GM19240 (cell line): ENCODE measurements around the gene FBRSL1.

Experiments
- DNase-seq: peaks from one replicate; pipeline ENCODE4 v3.0.0; 2011; ENCODE audit warnings: low spot score; ENCODE audit not compliant: insufficient read length

Gene FBRSL1

GRCh38 chr12:132495629-132496357 lies 5.8 kb downstream of the FBRSL1 start:
- DNase-seq: no peak

DNA sequence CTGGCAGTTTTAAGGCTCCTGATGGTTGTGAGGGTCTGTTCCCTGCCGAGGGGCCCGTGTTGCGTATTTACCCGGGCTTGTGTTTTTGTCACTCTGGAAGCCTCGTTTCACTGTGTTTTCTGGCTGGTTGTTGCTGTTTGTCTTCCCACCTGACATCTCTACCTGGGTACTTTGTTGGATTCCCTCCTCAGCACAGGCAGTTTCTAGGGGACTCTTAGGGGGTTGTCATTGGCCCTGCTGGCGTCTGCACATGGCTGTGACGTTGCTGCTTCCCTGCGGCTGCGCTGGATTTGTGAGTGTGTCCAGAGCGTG lies 6.4 kb downstream of the FBRSL1 start:
- no peak for DNase-seq

DNA sequence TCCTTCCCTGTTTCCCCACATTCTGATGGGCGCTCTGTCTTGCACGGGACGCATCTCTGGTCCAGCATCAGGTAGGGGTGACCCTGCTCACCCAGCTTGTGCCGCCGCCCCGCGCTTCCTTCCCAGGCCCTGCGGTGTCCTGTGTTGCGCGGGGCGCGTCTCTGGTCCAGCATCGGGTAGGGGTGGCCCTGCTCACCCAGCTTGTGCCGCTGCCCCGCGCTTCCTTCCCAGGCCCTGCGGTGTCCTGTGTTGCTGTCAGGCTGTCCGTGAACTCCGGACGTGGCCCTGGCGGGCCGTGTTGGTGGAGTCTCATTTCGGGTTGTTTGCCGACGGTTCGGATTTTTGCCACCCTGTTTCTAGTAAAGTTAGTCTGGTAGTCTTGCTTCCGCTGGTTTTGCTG lies 6.8 kb downstream of the FBRSL1 start:
- DNase-seq: no peak

DNA sequence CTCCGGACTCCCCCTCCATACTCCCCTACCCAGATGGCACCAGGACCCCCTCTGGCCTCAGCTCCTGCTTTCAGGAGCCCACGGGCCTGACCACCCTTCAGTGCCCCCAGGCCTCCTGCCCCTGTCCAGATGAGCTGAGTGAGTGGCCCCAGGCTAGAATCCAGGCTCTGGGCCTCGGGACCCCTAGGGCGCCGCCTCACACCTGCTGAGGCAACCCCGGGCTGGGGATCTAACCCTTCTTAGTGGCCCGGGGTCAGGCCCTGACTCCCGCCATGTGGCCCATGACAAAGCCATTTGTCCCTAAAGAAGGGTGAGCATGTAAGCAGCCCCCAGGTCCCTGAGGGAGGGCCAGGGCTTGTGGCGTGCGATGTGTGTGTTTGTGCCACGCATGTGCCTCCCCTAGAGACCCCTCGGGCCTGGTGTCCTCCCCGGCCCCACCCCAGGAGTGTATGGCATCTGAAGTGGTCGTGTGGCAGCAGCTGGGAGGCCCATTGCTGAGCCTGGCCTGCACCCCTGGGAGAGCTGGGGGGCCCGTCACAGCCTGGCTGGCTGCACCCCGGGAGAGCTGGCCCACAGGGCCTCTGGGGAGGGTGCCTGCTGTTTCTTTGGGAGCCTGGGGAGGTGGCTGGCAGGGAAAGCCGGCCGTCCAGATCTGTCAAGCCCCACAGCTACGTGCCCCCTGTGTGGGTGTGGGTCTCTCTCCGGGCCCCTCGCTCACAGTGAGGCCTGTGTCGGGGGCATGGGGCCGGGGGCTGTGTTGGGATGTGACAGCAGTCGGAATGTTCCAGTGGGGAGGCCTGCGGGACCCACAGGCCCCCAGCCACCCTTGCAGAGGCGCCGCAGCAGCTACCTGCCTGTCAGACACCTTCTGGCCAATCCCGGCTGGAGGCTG lies 7.8 kb downstream of the FBRSL1 start:
- no peak for DNase-seq

DNA sequence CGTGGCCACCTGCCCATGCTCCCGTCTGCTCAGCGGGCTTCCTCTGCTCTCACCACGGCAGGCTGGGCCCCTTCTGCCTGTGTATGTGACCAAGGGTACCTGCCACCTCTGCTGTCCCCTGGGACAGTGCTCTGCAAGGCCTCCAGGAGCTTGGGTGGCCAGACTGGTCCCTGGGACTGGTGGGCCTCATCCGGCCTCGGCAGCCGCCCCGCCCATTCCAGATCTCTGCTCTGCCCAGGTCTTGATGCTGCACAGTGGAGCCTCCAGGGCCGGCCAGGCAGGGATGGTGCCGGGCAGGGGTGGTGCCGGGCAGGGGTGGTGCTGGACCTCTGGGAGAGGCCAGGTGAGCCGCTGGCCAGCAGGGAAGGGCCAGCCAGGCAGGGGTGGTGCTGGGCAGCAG lies 9.0 kb downstream of the FBRSL1 start:
- DNase-seq: no peak

- DNase-seq: no peak
These were observed 10.3 kb downstream of the FBRSL1 start for GRCh38 chr12:132500142-132500855.

GRCh38 chr12:132500856-132501180 lies 10.9 kb downstream of the FBRSL1 start:
- no peak for DNase-seq

DNA sequence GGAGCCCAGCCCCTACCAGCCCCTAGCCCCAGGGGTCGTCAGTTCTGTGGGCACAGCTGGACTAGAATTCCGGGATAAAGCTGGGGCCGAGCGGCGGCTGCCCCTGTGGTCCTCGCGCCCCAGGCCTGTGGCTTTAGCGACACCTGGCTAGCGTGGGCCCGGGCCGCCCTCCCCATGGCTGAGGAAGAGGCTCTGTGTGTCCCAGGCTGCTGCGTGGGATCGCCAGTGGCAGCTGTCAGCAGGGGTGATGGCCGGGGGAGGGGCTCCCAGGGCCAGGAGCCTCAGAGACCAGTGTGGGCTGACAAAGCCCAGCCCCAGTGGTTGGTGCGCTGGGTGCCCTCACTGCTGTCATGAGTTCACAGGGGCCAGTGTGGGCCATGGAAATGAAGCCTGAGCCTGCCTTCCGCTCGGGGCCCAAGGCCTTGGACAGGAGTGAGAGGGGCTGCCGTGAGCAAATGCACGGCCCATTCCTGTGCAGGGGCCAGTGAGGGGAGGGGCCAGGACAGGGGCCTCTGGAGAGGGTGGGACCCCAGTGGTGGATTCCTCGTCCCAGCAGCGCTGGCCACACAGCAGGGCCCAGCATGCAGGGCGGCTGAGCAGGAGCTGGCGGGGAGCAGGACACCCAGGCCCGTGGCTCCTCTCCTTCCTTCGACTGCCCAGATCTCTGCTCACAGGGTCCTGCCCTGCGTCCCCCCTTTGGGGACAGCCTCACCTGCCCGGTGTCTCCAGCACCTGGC lies 11.4 kb downstream of the FBRSL1 start:
- no peak for DNase-seq

DNA sequence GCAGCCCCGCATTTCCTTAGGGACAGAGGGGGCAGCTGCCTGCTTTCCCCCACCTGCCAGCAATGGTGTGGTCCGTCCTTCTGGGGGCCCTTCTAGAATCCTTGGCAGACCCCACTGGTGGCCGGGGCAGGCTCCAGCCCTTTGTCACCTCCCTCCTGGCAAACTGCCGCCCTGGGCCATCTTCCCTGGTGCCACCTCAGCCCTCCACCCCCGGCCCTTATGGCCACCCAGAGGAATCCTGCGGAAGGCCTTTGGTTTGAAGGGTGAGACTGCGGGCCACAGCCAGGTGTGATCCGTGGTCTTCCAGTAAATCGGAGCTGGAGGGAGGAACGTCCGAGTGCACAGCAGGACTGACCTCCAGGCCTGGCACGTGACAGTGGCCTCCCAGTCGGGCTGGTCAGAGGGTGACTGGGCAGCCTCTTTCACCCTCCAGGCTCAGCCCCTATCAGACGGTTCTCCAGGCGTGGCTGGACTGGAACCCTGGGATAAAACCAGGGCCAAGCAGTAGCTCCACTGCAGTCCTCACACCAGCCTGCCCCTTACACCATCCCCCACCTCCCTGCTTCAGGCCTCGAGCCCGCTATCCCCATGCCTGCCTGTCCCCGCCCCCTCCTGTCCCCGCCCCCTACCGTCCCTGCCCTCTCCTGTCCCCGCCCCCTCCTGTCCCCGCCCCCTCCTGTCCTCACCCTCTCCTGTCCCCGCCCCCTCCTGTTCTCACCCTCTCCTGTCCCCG lies 12.4 kb downstream of the FBRSL1 start:
- no peak for DNase-seq

DNA sequence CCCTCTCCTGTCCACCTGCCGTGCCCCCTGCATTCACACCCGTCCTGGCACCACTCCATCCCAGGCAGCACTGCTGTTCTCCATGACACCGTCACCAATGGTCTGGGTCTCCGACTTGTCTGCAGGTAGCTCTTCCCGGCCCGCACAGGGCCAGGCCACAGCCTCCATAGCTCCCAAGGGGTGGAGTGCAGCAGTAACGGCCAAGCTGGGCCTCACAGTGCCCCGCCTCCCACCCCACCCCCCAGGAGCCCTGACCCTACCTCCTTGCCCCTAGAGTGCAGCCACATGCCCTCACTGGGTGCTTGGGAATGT lies 12.9 kb downstream of the FBRSL1 start:
- no peak for DNase-seq

- DNase-seq: no peak
These were observed 13.8 kb downstream of the FBRSL1 start for GRCh38 chr12:132503618-132504204.

GRCh38 chr12:132505105-132505851 lies 15.3 kb downstream of the FBRSL1 start:
- no peak for DNase-seq

DNA sequence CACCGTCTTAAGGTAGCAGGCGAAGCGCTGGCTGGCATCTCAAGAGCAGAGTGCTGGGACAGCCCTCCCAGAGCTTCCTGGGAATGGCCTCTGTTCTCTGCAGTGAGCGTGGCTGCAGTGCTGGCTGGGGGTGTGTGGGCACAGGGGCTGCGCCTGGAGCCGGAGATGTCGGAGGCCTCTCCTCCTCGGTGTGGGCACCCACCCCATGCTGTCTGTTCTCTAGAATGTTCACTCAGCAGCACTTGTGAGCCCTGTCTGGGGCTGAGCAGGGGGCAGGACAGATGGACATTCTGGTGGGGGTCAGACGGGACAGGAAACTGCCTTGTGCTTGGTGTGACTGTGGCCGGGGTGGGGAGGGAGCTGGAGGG lies 15.9 kb downstream of the FBRSL1 start:
- DNase-seq: no peak

DNA sequence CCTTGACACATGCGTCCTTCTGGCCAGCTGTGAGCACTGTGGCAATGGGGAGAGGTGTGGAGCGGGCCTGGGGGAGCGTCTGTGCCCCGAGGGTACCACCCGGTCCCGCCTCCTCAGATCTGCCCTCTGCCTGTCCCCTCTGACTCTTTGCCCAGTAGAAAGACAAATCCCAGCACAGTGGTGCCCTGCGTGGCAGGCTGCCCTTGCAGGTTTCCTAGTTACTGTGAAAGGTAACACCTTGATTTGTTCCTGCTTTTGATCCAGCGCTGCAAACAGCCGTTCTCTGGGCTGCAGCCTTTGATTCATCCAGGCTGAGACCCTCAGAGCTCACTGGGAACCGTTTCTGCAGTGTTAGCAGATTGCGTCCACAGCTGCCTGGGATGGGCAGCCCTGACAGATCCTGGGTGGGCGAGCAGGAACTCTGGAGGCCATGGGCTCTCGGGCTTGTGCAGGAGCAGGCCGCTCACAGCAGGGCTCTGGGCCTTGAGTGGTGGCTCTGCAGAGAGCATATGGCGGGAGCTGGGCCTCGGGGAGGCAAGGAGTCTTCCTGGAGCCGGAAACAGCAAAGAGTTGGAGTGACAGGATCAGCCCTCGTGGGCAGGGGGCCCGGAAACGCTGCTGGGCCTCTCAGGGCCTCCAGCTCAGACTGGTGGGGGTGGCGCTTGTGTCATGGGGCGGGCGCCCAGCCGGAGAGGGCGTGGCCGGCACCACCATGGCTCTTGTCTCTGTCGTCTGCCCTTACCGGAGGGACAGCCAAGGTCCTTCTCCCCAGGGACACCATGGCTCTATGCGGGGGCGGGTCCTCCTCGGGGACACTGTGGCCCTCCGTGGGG lies 16.6 kb downstream of the FBRSL1 start:
- DNase-seq: peak; percentile 83

DNA sequence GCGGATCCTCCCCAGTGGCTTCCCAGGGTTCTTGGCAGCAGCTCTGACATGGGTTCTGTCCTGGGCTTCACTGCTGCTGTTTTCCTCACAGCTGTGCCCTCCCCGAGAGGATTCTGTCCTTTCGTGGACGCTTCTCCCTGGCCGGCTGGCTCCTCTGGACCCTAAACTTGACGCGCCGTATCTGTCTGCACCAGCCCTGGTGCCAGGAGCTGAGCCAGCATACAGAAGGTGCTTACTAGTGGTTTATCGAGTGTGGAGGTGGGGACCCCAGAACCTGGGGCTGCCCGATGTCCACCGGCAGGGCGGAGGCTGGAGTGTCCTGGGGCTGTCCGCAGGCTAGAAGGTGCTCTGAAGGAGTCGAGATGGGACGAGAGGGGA lies 17.2 kb downstream of the FBRSL1 start:
- no peak for DNase-seq

- DNase-seq: no peak
These were observed 17.9 kb downstream of the FBRSL1 start for GRCh38 chr12:132507656-132508490.

GRCh38 chr12:132508491-132508740 lies 18.5 kb downstream of the FBRSL1 start:
- no peak for DNase-seq

- no peak for DNase-seq
These were observed 19.1 kb downstream of the FBRSL1 start for GRCh38 chr12:132508860-132509732.
